ENCODE data around the gene OR51B5.

Gene OR51B5

DNA sequence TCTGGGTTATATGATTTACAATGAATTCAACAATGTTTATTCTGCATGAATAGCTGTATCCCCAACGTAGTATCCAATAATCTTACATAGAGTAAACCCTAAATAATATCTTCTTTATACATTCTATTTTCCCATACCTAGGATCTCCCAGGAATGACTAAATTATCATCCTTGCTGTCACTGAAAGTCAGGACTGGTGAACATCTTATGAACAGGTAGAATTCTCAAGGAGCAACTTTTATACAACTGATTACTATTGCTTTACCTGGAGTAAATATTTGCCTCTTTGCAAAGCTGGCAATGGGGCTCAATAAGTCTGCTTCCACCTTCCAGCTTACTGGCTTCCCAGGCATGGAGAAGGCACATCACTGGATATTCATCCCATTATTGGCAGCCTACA is 7.9 kb upstream of the OR51B5 start, which contains the start of gene OR51B6:
OR51B6 (plus strand) TSS at position 301 of the 400 bp plus-strand sequence; CDS start at position 301, 0 bp downstream.
- Histone ChIP-seq H4K20me1 (ENCODE audit: low read depth, low read length) (no peaks in the 10 kb centered on the region), H3K79me2 (ENCODE audit: insufficient read depth, low read length) (no peaks in the 10 kb centered on the region)
- TF ChIP-seq, protein P1, sequence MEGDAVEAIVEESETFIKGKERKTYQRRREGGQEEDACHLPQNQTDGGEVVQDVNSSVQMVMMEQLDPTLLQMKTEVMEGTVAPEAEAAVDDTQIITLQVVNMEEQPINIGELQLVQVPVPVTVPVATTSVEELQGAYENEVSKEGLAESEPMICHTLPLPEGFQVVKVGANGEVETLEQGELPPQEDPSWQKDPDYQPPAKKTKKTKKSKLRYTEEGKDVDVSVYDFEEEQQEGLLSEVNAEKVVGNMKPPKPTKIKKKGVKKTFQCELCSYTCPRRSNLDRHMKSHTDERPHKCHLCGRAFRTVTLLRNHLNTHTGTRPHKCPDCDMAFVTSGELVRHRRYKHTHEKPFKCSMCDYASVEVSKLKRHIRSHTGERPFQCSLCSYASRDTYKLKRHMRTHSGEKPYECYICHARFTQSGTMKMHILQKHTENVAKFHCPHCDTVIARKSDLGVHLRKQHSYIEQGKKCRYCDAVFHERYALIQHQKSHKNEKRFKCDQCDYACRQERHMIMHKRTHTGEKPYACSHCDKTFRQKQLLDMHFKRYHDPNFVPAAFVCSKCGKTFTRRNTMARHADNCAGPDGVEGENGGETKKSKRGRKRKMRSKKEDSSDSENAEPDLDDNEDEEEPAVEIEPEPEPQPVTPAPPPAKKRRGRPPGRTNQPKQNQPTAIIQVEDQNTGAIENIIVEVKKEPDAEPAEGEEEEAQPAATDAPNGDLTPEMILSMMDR (IDR thresholded peaks at IDR 0.05; ENCODE audit: insufficient read depth, low read length, poor library complexity, severe bottlenecking) = no peak
- no peak for TF ChIP-seq EZH2phosphoT487 (conservative IDR thresholded peaks at IDR 0.05; ENCODE audit: low read length)

GRCh38 chr11:5349550-5349949 is 6.2 kb upstream of the OR51B5 start:
- H3K4me3 ChIP-seq (ENCODE audit: insufficient read depth, low read length, poor library complexity, severe bottlenecking) = no peak overlapping the region
- H4K20me1 ChIP-seq (ENCODE audit: low read depth, low read length) = no peaks in the 10 kb centered on the region
- no peaks in the 10 kb centered on the region for H3K9me2 ChIP-seq (replicated peaks; ENCODE audit: insufficient read depth, low read length)
- H3K4me2 ChIP-seq (ENCODE audit: low read depth, low read length, poor library complexity, severe bottlenecking) = no peak overlapping the region
- no peak overlapping the region for H2AFZ ChIP-seq (ENCODE audit: low read depth, low read length, severe bottlenecking)
- no peaks in the 10 kb centered on the region for H3K36me3 ChIP-seq (ENCODE audit: low read length)
- TF ChIP-seq, protein P1 (IDR thresholded peaks at IDR 0.05; ENCODE audit: insufficient read depth, low read length, poor library complexity, severe bottlenecking) = no peak
- no peak for TF ChIP-seq EZH2phosphoT487 (conservative IDR thresholded peaks at IDR 0.05; ENCODE audit: low read length)
- no peaks in the 10 kb centered on the region for H3K9me3 ChIP-seq (ENCODE audit: insufficient read depth, low read length)
- no peak overlapping the region for H3K9ac ChIP-seq (ENCODE audit: low read length)
- no peak overlapping the region for H3K27ac ChIP-seq (ENCODE audit: low read depth, low read length)
- no peaks in the 10 kb centered on the region for H3F3A ChIP-seq (ENCODE audit: insufficient read depth)
- no peaks in the 10 kb centered on the region for H3K79me2 ChIP-seq (ENCODE audit: insufficient read depth, low read length)
- H3K27me3 ChIP-seq (ENCODE audit: low read length) = no peaks in the 10 kb centered on the region

More for the DNA sequence above, 7.9 kb upstream of the OR51B5 start, which contains the start of gene OR51B6:
- no peaks in the 10 kb centered on the region for H3K9me3 ChIP-seq (ENCODE audit: insufficient read depth, low read length)
- no peaks in the 10 kb centered on the region for H3F3A ChIP-seq (ENCODE audit: insufficient read depth)
- no peak within 1 kb of the TSS for H2AFZ ChIP-seq (ENCODE audit: low read depth, low read length, severe bottlenecking)
- H3K4me2 ChIP-seq (ENCODE audit: low read depth, low read length, poor library complexity, severe bottlenecking) = no peak within 1 kb of the TSS
- no peaks in the 10 kb centered on the region for H3K9me2 ChIP-seq (replicated peaks; ENCODE audit: insufficient read depth, low read length)
- no peak within 1 kb of the TSS for H3K9ac ChIP-seq (ENCODE audit: low read length)
- H3K36me3 ChIP-seq (ENCODE audit: low read length) = no peaks in the 10 kb centered on the region
- H3K27ac ChIP-seq (ENCODE audit: low read depth, low read length) = no peak within 1 kb of the TSS
- no peak within 1 kb of the TSS for H3K4me3 ChIP-seq (ENCODE audit: insufficient read depth, low read length, poor library complexity, severe bottlenecking)
- no peaks in the 10 kb centered on the region for H3K27me3 ChIP-seq (ENCODE audit: low read length)

- Histone ChIP-seq H3K36me3 (ENCODE audit: low read length) (no peaks in the 10 kb centered on the region), H2AFZ (ENCODE audit: low read depth, low read length, severe bottlenecking) (no peak overlapping the region), H3K9ac (ENCODE audit: low read length) (no peak overlapping the region), H4K20me1 (ENCODE audit: low read depth, low read length) (no peaks in the 10 kb centered on the region), H3K27ac (ENCODE audit: low read depth, low read length) (no peak overlapping the region), H3F3A (ENCODE audit: insufficient read depth) (no peaks in the 10 kb centered on the region), H3K4me3 (ENCODE audit: insufficient read depth, low read length, poor library complexity, severe bottlenecking) (no peak overlapping the region), H3K4me2 (ENCODE audit: low read depth, low read length, poor library complexity, severe bottlenecking) (no peak overlapping the region), H3K9me3 (ENCODE audit: insufficient read depth, low read length) (no peaks in the 10 kb centered on the region), H3K9me2 (replicated peaks; ENCODE audit: insufficient read depth, low read length) (no peaks in the 10 kb centered on the region), H3K27me3 (ENCODE audit: low read length) (no peaks in the 10 kb centered on the region), H3K79me2 (ENCODE audit: insufficient read depth, low read length) (no peaks in the 10 kb centered on the region)
- TF ChIP-seq EZH2phosphoT487 (conservative IDR thresholded peaks at IDR 0.05; ENCODE audit: low read length) = no peak
- TF ChIP-seq, protein P1 (IDR thresholded peaks at IDR 0.05; ENCODE audit: insufficient read depth, low read length, poor library complexity, severe bottlenecking) = no peak
Measured at GRCh38 chr11:5348551-5349194, 5.3 kb upstream of the OR51B5 start.

All from SU-DHL-6 (cell line).